Keratinocyte (primary cell): ENCODE results near the gene RSPH9.

Experiments
- EZH2 ChIP-seq: IDR thresholded peaks from one replicate; pipeline ENCODE4 v1.6.1; 2012; ENCODE audit warnings: inconsistent platforms, mild to moderate bottlenecking, low read length, moderate library complexity
- TF ChIP-seq, protein P1 (sequence below), 3 experiments: IDR thresholded peaks in 1 of 3; conservative IDR thresholded peaks in 1 of 3; optimal IDR thresholded peaks in 1 of 3; 2 replicates in 2 of 3; 3 replicates in 1 of 3; pipeline versions ENCODE3 to v1.5.1; 2011; ENCODE audit warnings: low read length in 3 of 3, mild to moderate bottlenecking in 3 of 3, moderate library complexity in 2 of 3, control low read depth in 1 of 3, inconsistent platforms in 1 of 3; ENCODE audit not compliant: insufficient read depth in 2 of 3; ENCODE audit errors: extremely low read depth in 1 of 3

DNA sequence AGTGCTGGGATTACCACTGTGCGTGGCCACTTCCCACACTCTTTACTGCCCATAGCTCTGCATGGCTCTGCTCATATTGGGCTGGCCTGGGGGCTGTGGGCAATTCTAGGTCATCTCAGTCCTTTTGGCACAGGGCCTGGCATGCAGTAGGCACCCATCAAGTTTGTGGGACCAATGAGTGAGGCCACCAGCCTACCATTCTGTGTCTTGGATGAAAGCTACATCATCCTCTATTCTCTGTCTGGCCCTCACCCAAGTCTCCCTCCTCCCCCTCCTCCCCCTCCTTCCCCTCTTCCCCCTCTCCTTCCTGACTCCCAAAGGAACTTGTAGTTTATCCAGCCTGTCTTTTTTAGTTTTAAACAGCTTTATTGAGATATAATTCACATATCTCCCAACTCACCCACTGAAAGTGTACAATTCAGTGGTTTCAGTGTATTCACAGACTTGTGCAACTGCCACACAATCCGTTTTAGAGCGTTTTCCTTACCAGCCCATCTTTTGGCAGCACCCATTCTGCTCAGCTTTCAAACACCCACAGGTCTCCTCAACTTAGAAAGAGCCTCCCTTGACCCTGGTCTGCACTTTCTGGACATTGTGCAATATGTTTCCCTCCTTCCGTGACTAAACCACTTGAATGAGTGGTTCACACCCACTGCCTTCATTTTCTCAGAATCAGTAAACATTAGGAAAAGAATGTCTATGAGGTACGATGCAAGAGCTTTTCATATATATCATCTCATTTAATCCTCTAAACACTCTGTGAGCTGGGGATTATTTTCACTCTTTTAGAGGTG lies 64.2 kb downstream of the RSPH9 start:
- TF ChIP-seq, protein P1, sequence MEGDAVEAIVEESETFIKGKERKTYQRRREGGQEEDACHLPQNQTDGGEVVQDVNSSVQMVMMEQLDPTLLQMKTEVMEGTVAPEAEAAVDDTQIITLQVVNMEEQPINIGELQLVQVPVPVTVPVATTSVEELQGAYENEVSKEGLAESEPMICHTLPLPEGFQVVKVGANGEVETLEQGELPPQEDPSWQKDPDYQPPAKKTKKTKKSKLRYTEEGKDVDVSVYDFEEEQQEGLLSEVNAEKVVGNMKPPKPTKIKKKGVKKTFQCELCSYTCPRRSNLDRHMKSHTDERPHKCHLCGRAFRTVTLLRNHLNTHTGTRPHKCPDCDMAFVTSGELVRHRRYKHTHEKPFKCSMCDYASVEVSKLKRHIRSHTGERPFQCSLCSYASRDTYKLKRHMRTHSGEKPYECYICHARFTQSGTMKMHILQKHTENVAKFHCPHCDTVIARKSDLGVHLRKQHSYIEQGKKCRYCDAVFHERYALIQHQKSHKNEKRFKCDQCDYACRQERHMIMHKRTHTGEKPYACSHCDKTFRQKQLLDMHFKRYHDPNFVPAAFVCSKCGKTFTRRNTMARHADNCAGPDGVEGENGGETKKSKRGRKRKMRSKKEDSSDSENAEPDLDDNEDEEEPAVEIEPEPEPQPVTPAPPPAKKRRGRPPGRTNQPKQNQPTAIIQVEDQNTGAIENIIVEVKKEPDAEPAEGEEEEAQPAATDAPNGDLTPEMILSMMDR (optimal IDR thresholded peaks at IDR 0.05 in 1 of 3, IDR thresholded peaks at IDR 0.05 in 1 of 3, conservative IDR thresholded peaks at IDR 0.05 in 1 of 3; ENCODE audit: extremely low read depth in 1 of 3, insufficient read depth in 2 of 3, low read length in 3 of 3): no peak
- TF ChIP-seq EZH2: no peak
